G401.6 (cell line): ENCODE results near the gene EPHB3.

ENCODE experiments used
- FAIRE-seq: peaks from 2 replicates; lab custom pipeline; 2012; peaks lifted over from hg19 to GRCh38; lab: Jason Lieb, UNC

The EPHB3 gene

DNA sequence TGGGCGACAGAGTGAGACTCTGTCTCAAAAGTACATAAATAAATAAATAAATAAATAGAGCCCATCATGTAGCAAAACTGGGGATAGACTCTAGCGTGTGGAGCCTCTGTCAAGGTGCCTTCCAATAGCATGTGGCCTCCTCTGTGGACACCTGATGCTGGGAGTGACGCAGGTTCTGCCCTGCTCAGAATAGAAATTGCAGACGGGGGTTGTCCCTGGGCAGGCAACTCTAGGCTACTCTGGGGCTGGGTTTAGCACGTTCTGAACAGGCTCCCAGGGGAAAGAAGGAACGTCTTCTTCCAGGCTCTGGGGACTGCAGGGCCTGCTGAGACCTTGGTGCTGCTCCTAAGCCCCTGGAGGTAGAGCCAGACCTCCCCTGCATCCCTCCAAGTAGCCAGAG lies 65.3 kb downstream of the EPHB3 start:
- no peak for FAIRE-seq

- no peak for FAIRE-seq
These were observed 68.1 kb downstream of the EPHB3 start for GRCh38 chr3:184629555-184630160.

- FAIRE-seq = no peak
These were observed 69.4 kb downstream of the EPHB3 start for GRCh38 chr3:184630861-184631471.

GRCh38 chr3:184631472-184631861 lies 69.9 kb downstream of the EPHB3 start:
- no peak for FAIRE-seq
